K562 (cell line): ENCODE results near the gene ITGBL1. TPM values are rescaled to one million over a fixed set of nuclear protein-coding genes. Genes with fewer than 3 reads are reported as not detected.

Source experiments
- ATAC-seq: fragments of 200-7000 bp; cut with Tn5 transposase; 3 replicates; pipeline ENCODE4 v1.9.1; 2020; ENCODE audit warnings: moderate library complexity
- BruUV-seq: library from RNA; stranded (reverse); fragments of 400-500 nt; replicated peaks from 2 replicates; lab custom pipeline; 2021; lab: Mats Ljungman, UMichigan
- CTCF ChIA-PET: fragments of 300-600 bp; formaldehyde crosslinking; extraction: SDS; loops from one replicate; lab custom pipeline; 2021; ENCODE audit warnings: low intra/inter-chr PET ratio; lab: Yijun Ruan, JAX
- POLR2A ChIA-PET: fragments of 300-600, 350-650 bp; sonication (Branson Sonifier 250); formaldehyde crosslinking; extraction: SDS; loops from one replicate; lab custom pipeline; 2021; ENCODE audit warnings: antibody characterized with exemption, inconsistent platforms; lab: Yijun Ruan, JAX
- DNase-seq, 4 experiments: peaks; one replicate each; pipeline versions ENCODE4 v3.0.0 to v3.0.0-alpha.2; 2011 to 2018; ENCODE audit warnings: low spot score in 3 of 4, mixed read lengths in 3 of 4; ENCODE audit errors: extremely low read depth in 1 of 4
- FAIRE-seq: peaks from 2 replicates; lab custom pipeline; 2011; peaks lifted over from hg19 to GRCh38; lab: Jason Lieb, UNC
- H2AFZ ChIP-seq: 2 replicates; pipeline ENCODE4 v1.6.0; 2011; ENCODE audit warnings: low read depth, low read length, control low read depth, inconsistent platforms
- H3K27ac ChIP-seq: fragments of 200-600 bp; 3 replicates; pipeline ENCODE4 v1.8.0; 2011; ENCODE audit warnings: low read depth, mild to moderate bottlenecking, control low read depth, inconsistent platforms, low read length, moderate library complexity, mixed read lengths; ENCODE audit errors: extremely low read depth
- H3K27me3 ChIP-seq, 2 experiments: fragments of 300-600 bp in 1 of 2; 2 replicates in 1 of 2; 3 replicates in 1 of 2; pipeline versions ENCODE4 v1.6.0 to v1.8.0; 2011; ENCODE audit warnings: inconsistent platforms in 2 of 2, low read length in 2 of 2, mild to moderate bottlenecking in 1 of 2, mixed read lengths in 1 of 2, moderate library complexity in 1 of 2; ENCODE audit not compliant: control insufficient read depth in 2 of 2, insufficient read depth in 2 of 2
- H3K36me3 ChIP-seq: fragments of 300-600 bp; 3 replicates; pipeline ENCODE4 v1.8.0; 2011; ENCODE audit warnings: mild to moderate bottlenecking, low read length, inconsistent platforms; ENCODE audit not compliant: control insufficient read depth, insufficient read depth
- H3K4me1 ChIP-seq, 2 experiments: fragments of 200-600 bp in 1 of 2; replicated peaks in 1 of 2; 2 replicates in 1 of 2; 3 replicates in 1 of 2; pipeline versions ENCODE4 v1.5.1 to v1.8.0; 2011; ENCODE audit warnings: inconsistent platforms in 2 of 2, low read length in 2 of 2, mild to moderate bottlenecking in 1 of 2, mixed read lengths in 1 of 2, moderate library complexity in 1 of 2; ENCODE audit not compliant: control insufficient read depth in 2 of 2, insufficient read depth in 2 of 2
- H3K4me2 ChIP-seq: 2 replicates; pipeline ENCODE4 v1.6.1; 2011; ENCODE audit warnings: low read length, control low read depth, inconsistent platforms, mixed read lengths; ENCODE audit not compliant: insufficient read depth
- H3K4me3 ChIP-seq: fragments of 200-600 bp; sonication (generic), shearing (Covaris generic); 2 replicates; pipeline ENCODE4 v1.5.1; 2016; ENCODE audit warnings: control low read depth, inconsistent platforms
- H3K79me2 ChIP-seq: fragments of 200-600 bp; 3 replicates; pipeline ENCODE4 v1.8.0; 2011; ENCODE audit warnings: low read length, inconsistent platforms; ENCODE audit not compliant: control insufficient read depth, insufficient read depth
- H3K9ac ChIP-seq, 2 experiments: 2 replicates each; pipeline versions ENCODE4 v1.6.0 to v1.6.1; 2011; ENCODE audit warnings: low read depth in 2 of 2, low read length in 2 of 2, control low read depth in 1 of 2, inconsistent platforms in 1 of 2, mild to moderate bottlenecking in 1 of 2, mixed read lengths in 1 of 2; ENCODE audit not compliant: insufficient read depth in 1 of 2
- H3K9me1 ChIP-seq: one replicate; pipeline ENCODE4 v1.6.0; 2011; ENCODE audit warnings: inconsistent platforms, mild to moderate bottlenecking, low read length, moderate library complexity; ENCODE audit not compliant: control insufficient read depth, insufficient read depth
- H3K9me3 ChIP-seq: replicated peaks from 2 replicates; pipeline ENCODE4 v1.5.1; 2011; ENCODE audit warnings: low read depth, low read length, inconsistent platforms; ENCODE audit not compliant: control insufficient read depth, insufficient read depth
- H4K20me1 ChIP-seq: replicated peaks from 2 replicates; pipeline ENCODE4 v1.6.1; 2011; ENCODE audit warnings: low read length, inconsistent platforms, mixed read lengths; ENCODE audit not compliant: control insufficient read depth, insufficient read depth
- MECOM ChIP-seq: fragments of 250-450 bp; sonication (Bioruptor Pico); IDR thresholded peaks from 2 replicates; pipeline ENCODE4 v1.8.0; 2022; ENCODE audit warnings: inconsistent platforms
- NR2C1 ChIP-seq, 2 experiments: fragments of 450-650 bp; IDR thresholded peaks; 2 replicates each; pipeline ENCODE4 v1.6.1; 2017; ENCODE audit warnings: mild to moderate bottlenecking in 2 of 2, antibody characterized with exemption in 1 of 2, inconsistent platforms in 1 of 2, missing compliant biosample characterization in 1 of 2, missing genetic modification characterization in 1 of 2
- SP1 ChIP-seq: sonication (generic); formaldehyde crosslinking; IDR thresholded peaks from 2 replicates; pipeline ENCODE4 v1.8.1; 2022; ENCODE audit warnings: mild to moderate bottlenecking, missing genetic modification reagents
- ZC3H11A ChIP-seq: IDR thresholded peaks from 2 replicates; pipeline ENCODE4 v1.6.1; 2012; ENCODE audit warnings: low read depth, low read length, improper control_type of control experiment
- ZNF146 ChIP-seq: IDR thresholded peaks from one replicate; pipeline ENCODE4 v1.6.1; 2018; ENCODE audit warnings: missing compliant biosample characterization; ENCODE audit not compliant: unreplicated experiment
- ZNF699 ChIP-seq: fragments of 250-450 bp; sonication (Bioruptor Pico); IDR thresholded peaks from 2 replicates; pipeline ENCODE4 v1.8.0; 2021; ENCODE audit warnings: mild to moderate bottlenecking, moderate library complexity; ENCODE audit not compliant: insufficient replicate concordance
- WGBS: fragments of 100-300 bp; shearing (Covaris generic); methylation state at CpG from one replicate; pipeline ENCODE4 v1.1.6; 2016; ENCODE audit warnings: low coverage, mixed read lengths; ENCODE audit not compliant: insufficient coverage; ENCODE audit errors: missing lambda C conversion rate; 5-methylcytosine and 5-hydroxymethylcytosine counted together
- in situ Hi-C: fragments of 300-500 bp; cut with MboI; formaldehyde crosslinking; loops from 4 replicates; pipeline ENCODE4 v1.15.0; 2018; ENCODE audit warnings: inconsistent platforms, mixed read lengths
- intact Hi-C: fragments of 100-400 bp; cut with micrococcal nuclease; formaldehyde crosslinking; loops from 2 replicates; pipeline ENCODE4 v1.14.2; 2022
- polyA plus RNA-seq, 8 experiments: library from polyadenylated mRNA; depleted of rRNA in 4 of 8; stranded (reverse) in 5 of 8; unstranded in 3 of 8; fragments of >200 nt; fragmentation: Nextera tagmentation in 2 of 8; fragmentation: Illumina TruSeq in 1 of 8; extraction: Ambion mirVana in 2 of 8; extraction: Trizol in 1 of 8; gene quantifications; 2 replicates each; pipeline versions ENCODE4 v1.2.1 to v1.2.3, GENCODE V29; 2011 to 2014; ENCODE audit warnings: inconsistent platforms in 1 of 8, missing spikeins in 1 of 8
- total RNA-seq, 7 experiments: library from RNA; depleted of rRNA in 6 of 7; stranded (reverse); fragments of >200 nt in 6 of 7; fragmentation: Illumina TruSeq in 2 of 7; extraction: Trizol in 2 of 7; gene quantifications; 2 replicates each; pipeline versions ENCODE4 v1.2.1 to v1.2.3, GENCODE V29; 2011 to 2021; ENCODE audit warnings: low replicate concordance in 1 of 7
- TF ChIP-seq, protein P1 (sequence below): conservative IDR thresholded peaks from 2 replicates; pipeline ENCODE4 v1.6.1; 2011; ENCODE audit warnings: low read depth, mild to moderate bottlenecking, low read length; ENCODE audit not compliant: control insufficient read depth
- TF ChIP-seq, protein P2 (sequence below): fragments of 250-450 bp; sonication (Bioruptor Pico); IDR thresholded peaks from 2 replicates; pipeline ENCODE4 v1.8.0; 2022; ENCODE audit warnings: inconsistent platforms
- TF ChIP-seq, protein P3 (sequence below), 2 experiments: fragments of 150-350 bp in 1 of 2; IDR thresholded peaks; 2 replicates each; pipeline ENCODE4 v1.6.1; 2012 to 2016; ENCODE audit warnings: low read depth in 2 of 2, low read length in 2 of 2, mild to moderate bottlenecking in 1 of 2, moderate library complexity in 1 of 2

ITGBL1 gene
- total and polyA plus RNA-seq, 9 of the 15 experiments (the other 6 are each of a cell fraction or from before 2014, with no cell fraction given), result 0.04 to 0.73 (median 0.32) TPM; not detected in 1

DNA sequence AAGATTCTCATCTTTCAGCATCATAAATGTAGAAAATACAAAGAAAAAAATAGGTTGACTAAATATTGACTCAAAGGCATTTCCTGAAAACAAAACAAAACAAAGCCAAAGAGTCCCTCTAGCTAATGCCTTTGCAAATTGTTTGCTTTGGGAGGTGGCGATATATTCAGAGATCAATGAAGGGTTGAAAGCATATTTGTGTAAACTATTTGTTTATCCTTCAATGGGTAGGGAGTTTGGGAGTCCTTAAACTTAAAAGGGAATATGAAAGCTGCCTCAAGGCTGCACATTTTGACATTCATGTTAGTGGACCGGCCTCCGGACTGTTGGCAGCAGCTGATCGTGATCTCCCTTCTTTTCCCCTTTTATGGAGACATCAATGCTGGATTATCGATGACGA lies 257.5 kb downstream of the ITGBL1 start:
- no peaks in the 10 kb centered on the region for H3K27me3 ChIP-seq
- no peak overlapping the region for H3K4me3 ChIP-seq
- no peak for TF ChIP-seq NR2C1 (IDR thresholded peaks at IDR 0.05)
- TF ChIP-seq NR2C1 (tag; IDR thresholded peaks at IDR 0.05), result no peak
- no peak for TF ChIP-seq ZNF699 (CRISPR knock-in tag)
- TF ChIP-seq, protein P1, sequence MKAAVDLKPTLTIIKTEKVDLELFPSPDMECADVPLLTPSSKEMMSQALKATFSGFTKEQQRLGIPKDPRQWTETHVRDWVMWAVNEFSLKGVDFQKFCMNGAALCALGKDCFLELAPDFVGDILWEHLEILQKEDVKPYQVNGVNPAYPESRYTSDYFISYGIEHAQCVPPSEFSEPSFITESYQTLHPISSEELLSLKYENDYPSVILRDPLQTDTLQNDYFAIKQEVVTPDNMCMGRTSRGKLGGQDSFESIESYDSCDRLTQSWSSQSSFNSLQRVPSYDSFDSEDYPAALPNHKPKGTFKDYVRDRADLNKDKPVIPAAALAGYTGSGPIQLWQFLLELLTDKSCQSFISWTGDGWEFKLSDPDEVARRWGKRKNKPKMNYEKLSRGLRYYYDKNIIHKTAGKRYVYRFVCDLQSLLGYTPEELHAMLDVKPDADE, result no peak
- TF ChIP-seq SP1 (CRISPR knock-in tag), result no peak
- TF ChIP-seq, protein P2, sequence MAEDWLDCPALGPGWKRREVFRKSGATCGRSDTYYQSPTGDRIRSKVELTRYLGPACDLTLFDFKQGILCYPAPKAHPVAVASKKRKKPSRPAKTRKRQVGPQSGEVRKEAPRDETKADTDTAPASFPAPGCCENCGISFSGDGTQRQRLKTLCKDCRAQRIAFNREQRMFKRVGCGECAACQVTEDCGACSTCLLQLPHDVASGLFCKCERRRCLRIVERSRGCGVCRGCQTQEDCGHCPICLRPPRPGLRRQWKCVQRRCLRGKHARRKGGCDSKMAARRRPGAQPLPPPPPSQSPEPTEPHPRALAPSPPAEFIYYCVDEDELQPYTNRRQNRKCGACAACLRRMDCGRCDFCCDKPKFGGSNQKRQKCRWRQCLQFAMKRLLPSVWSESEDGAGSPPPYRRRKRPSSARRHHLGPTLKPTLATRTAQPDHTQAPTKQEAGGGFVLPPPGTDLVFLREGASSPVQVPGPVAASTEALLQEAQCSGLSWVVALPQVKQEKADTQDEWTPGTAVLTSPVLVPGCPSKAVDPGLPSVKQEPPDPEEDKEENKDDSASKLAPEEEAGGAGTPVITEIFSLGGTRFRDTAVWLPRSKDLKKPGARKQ, result no peak
- no peak for TF ChIP-seq ZNF146 (CRISPR knock-in tag)
- TF ChIP-seq ZC3H11A, result no peak
- TF ChIP-seq, protein P3, sequence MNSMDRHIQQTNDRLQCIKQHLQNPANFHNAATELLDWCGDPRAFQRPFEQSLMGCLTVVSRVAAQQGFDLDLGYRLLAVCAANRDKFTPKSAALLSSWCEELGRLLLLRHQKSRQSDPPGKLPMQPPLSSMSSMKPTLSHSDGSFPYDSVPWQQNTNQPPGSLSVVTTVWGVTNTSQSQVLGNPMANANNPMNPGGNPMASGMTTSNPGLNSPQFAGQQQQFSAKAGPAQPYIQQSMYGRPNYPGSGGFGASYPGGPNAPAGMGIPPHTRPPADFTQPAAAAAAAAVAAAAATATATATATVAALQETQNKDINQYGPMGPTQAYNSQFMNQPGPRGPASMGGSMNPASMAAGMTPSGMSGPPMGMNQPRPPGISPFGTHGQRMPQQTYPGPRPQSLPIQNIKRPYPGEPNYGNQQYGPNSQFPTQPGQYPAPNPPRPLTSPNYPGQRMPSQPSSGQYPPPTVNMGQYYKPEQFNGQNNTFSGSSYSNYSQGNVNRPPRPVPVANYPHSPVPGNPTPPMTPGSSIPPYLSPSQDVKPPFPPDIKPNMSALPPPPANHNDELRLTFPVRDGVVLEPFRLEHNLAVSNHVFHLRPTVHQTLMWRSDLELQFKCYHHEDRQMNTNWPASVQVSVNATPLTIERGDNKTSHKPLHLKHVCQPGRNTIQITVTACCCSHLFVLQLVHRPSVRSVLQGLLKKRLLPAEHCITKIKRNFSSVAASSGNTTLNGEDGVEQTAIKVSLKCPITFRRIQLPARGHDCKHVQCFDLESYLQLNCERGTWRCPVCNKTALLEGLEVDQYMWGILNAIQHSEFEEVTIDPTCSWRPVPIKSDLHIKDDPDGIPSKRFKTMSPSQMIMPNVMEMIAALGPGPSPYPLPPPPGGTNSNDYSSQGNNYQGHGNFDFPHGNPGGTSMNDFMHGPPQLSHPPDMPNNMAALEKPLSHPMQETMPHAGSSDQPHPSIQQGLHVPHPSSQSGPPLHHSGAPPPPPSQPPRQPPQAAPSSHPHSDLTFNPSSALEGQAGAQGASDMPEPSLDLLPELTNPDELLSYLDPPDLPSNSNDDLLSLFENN (IDR thresholded peaks at IDR 0.05; ENCODE audit: low read depth in 2 of 2, low read length in 2 of 2), result no peak
- no peak for TF ChIP-seq MECOM (CRISPR knock-in tag)
- H3K79me2 ChIP-seq, result no peaks in the 10 kb centered on the region
- no peak overlapping the region for H2AFZ ChIP-seq
- ChIA-PET POLR2A (no interaction called here), CTCF (no interaction called here)
- 0% methylated on average over 3 of the region's 6 CpGs for WGBS
- no peaks in the 10 kb centered on the region for H3K9me1 ChIP-seq
- H4K20me1 ChIP-seq, result no peaks in the 10 kb centered on the region
- H3K9me3 ChIP-seq, result no peaks in the 10 kb centered on the region
- no peak overlapping the region for H3K4me2 ChIP-seq
- no peak overlapping the region for H3K27ac ChIP-seq
- no peaks in the 10 kb centered on the region for H3K36me3 ChIP-seq
- FAIRE-seq (no peak), ATAC-seq (no peak), DNase-seq (no peak)
- BruUV-seq, result no TSS peak
- intact Hi-C loops, result no loop called here
- in situ Hi-C loops, result no loop called here
- H3K9ac ChIP-seq, result no peak overlapping the region
- H3K4me1 ChIP-seq, result no peaks in the 10 kb centered on the region
